ENCODE results near the gene B2M.
"Not testable (repeated sequence)": the region's sequence is repeated elsewhere in the genome, so short reads cannot be mapped to it uniquely, and the experiment has no call there.

The B2M gene

GRCh38 chr15:44697014-44697413, 14.3 kb upstream of the B2M start:
- H3K27me3 ChIP-seq (ENCODE audit: control insufficient read depth in 2 of 2, insufficient read depth in 2 of 2, low read length in 2 of 2), result no peaks in the 10 kb centered on the region

DNA sequence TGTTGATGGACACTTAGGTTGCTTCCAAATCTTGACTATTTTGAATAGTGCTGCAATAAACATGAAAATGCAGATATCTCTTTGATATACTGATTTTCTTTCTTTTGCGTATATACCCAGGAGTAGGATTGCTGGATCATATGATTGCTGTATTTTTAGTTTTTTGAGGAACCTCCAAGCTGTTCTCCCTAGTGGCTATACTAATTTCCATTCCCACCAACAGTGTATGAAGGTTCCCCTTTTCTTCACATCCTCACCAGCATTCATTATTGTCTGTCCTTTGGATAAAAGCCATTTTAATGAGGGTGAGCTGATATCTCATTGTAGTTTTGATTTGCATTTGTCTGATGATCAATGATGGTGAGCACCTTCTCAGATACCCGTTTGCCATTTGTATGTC, 12.7 kb upstream of the B2M start:
- Histone ChIP-seq H3K27ac (ENCODE audit: low read depth in 2 of 2, low read length in 2 of 2) (no peak overlapping the region), H3K4me3 (ENCODE audit: low read length in 2 of 2) (no peak overlapping the region), H3K27me3 (ENCODE audit: control insufficient read depth in 2 of 2, insufficient read depth in 2 of 2, low read length in 2 of 2) (no peaks in the 10 kb centered on the region), H3K9ac (ENCODE audit: low read depth in 1 of 2, low read length in 2 of 2) (no peak overlapping the region), H3K9me3 (ENCODE audit: control insufficient read depth in 2 of 2, low read length in 2 of 2) (no peaks in the 10 kb centered on the region), H3K36me3 (ENCODE audit: control insufficient read depth in 2 of 2, insufficient read depth in 2 of 2, low read length in 2 of 2) (no peaks in the 10 kb centered on the region), H3K4me1 (ENCODE audit: control insufficient read depth in 2 of 2, insufficient read depth in 2 of 2, low read length in 2 of 2) (no peaks in the 10 kb centered on the region)

More at GRCh38 chr15:44697014-44697413, 14.3 kb upstream of the B2M start:
- Histone ChIP-seq H3K9ac (ENCODE audit: low read depth in 1 of 2, low read length in 2 of 2) (no peak overlapping the region), H3K4me1 (ENCODE audit: control insufficient read depth in 2 of 2, insufficient read depth in 2 of 2, low read length in 2 of 2) (no peaks in the 10 kb centered on the region), H3K4me3 (ENCODE audit: low read length in 2 of 2) (no peak overlapping the region), H3K36me3 (ENCODE audit: control insufficient read depth in 2 of 2, insufficient read depth in 2 of 2, low read length in 2 of 2) (no peaks in the 10 kb centered on the region), H3K9me3 (ENCODE audit: control insufficient read depth in 2 of 2, low read length in 2 of 2) (no peaks in the 10 kb centered on the region), H3K27ac (ENCODE audit: low read depth in 2 of 2, low read length in 2 of 2) (no peak overlapping the region)

DNA sequence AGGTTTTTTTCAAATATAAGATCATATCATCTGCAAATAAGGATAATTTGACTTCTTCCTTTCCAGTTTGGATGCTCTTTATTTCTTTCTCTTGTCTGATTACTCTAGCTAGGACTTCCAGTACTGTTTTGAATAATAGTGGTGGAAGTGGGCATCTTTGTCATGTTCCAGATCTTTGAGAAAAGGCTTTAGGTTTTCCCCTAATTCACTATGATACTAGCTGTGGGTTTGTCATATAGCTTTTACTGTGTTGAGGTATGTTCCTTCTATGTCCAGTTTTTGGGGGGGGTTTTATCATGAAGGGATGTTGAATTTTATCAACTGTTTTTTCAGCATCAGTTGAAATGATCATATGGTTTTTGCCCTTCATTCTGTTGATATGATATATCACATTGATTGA, 10.6 kb upstream of the B2M start:
- H3K27me3 ChIP-seq (ENCODE audit: control insufficient read depth in 2 of 2, insufficient read depth in 2 of 2, low read length in 2 of 2); H3K9ac ChIP-seq (ENCODE audit: low read depth in 1 of 2, low read length in 2 of 2); H3K4me3 ChIP-seq (ENCODE audit: low read length in 2 of 2); H3K36me3 ChIP-seq (ENCODE audit: control insufficient read depth in 2 of 2, insufficient read depth in 2 of 2, low read length in 2 of 2); H3K9me3 ChIP-seq (ENCODE audit: control insufficient read depth in 2 of 2, low read length in 2 of 2); H3K4me1 ChIP-seq (ENCODE audit: control insufficient read depth in 2 of 2, insufficient read depth in 2 of 2, low read length in 2 of 2); H3K27ac ChIP-seq (ENCODE audit: low read depth in 2 of 2, low read length in 2 of 2): not testable (repeated sequence)

DNA sequence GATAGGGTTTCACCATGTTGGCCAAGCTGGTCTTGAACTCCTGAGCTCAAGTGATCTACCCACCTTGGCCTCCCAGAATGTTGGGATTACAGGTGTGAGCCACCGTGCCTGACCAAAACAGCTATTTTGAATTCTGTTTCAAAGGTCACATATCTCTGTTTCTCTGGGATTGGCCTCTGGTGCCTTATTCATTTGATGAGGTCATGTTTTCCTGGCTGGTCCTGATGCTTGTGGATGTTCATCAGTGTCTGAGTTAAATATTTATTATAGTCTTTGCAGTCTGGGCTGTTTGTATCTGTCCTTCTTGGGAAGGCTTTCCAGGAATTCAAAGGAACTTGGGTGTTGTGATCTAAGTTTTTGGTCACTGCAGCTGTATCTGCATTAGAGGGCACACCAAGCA, 5.3 kb upstream of the B2M start:
- Histone ChIP-seq H3K36me3 (ENCODE audit: control insufficient read depth in 2 of 2, insufficient read depth in 2 of 2, low read length in 2 of 2) (no peaks in the 10 kb centered on the region), H3K4me3 (ENCODE audit: low read length in 2 of 2) (no peak overlapping the region), H3K27me3 (ENCODE audit: control insufficient read depth in 2 of 2, insufficient read depth in 2 of 2, low read length in 2 of 2) (no peaks in the 10 kb centered on the region), H3K9ac (ENCODE audit: low read depth in 1 of 2, low read length in 2 of 2) (no peak overlapping the region), H3K9me3 (ENCODE audit: control insufficient read depth in 2 of 2, low read length in 2 of 2) (no peaks in the 10 kb centered on the region), H3K27ac (ENCODE audit: low read depth in 2 of 2, low read length in 2 of 2) (peak overlapping the region; percentile 90 to 94), H3K4me1 (ENCODE audit: control insufficient read depth in 2 of 2, insufficient read depth in 2 of 2, low read length in 2 of 2) (peaks cover 19 to 37% of the 10 kb centered on the region in 2 donors)

DNA sequence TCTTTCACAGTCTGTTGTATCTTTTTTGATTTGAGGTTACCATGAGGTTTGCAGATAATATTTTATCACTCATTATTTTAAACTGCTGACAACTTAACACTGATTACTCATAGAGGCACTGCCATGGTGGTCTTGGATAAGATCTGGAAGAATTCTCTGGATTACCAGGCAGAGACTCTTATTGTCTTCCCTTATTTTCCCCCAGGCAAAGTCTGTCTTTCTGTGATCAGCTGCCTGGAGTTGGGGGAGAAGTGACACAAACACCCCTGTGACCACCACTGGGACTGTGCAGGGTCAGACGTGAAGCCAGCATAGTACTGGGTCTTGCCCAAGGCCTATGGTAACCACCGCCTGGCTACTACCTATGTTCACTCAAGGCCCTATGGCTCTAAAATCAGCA, 4.9 kb upstream of the B2M start:
- Histone ChIP-seq H3K9me3 (ENCODE audit: control insufficient read depth in 2 of 2, low read length in 2 of 2) (no peaks in the 10 kb centered on the region), H3K36me3 (ENCODE audit: control insufficient read depth in 2 of 2, insufficient read depth in 2 of 2, low read length in 2 of 2) (no peaks in the 10 kb centered on the region), H3K27me3 (ENCODE audit: control insufficient read depth in 2 of 2, insufficient read depth in 2 of 2, low read length in 2 of 2) (no peaks in the 10 kb centered on the region), H3K4me1 (ENCODE audit: control insufficient read depth in 2 of 2, insufficient read depth in 2 of 2, low read length in 2 of 2) (peaks cover 19 to 37% of the 10 kb centered on the region in 2 donors), H3K27ac (ENCODE audit: low read depth in 2 of 2, low read length in 2 of 2) (peak overlapping the region; percentile 90 to 94), H3K9ac (ENCODE audit: low read depth in 1 of 2, low read length in 2 of 2) (peak overlapping the region; percentile 9 to 62), H3K4me3 (ENCODE audit: low read length in 2 of 2) (peak overlapping the region in 1 of 2 donors; percentile 10)

- Histone ChIP-seq H3K27me3 (ENCODE audit: control insufficient read depth in 2 of 2, insufficient read depth in 2 of 2, low read length in 2 of 2) (no peaks in the 10 kb centered on the region), H3K4me1 (ENCODE audit: control insufficient read depth in 2 of 2, insufficient read depth in 2 of 2, low read length in 2 of 2) (peaks cover 19 to 37% of the 10 kb centered on the region in 2 donors), H3K9me3 (ENCODE audit: control insufficient read depth in 2 of 2, low read length in 2 of 2) (no peaks in the 10 kb centered on the region), H3K27ac (ENCODE audit: low read depth in 2 of 2, low read length in 2 of 2) (peak overlapping the region; percentile 90 to 94), H3K4me3 (ENCODE audit: low read length in 2 of 2) (peak overlapping the region in 1 of 2 donors; percentile 27), H3K9ac (ENCODE audit: low read depth in 1 of 2, low read length in 2 of 2) (peak overlapping the region; percentile 9 to 62), H3K36me3 (ENCODE audit: control insufficient read depth in 2 of 2, insufficient read depth in 2 of 2, low read length in 2 of 2) (no peaks in the 10 kb centered on the region)
These were observed 4.2 kb upstream of the B2M start for GRCh38 chr15:44706946-44707636.

- H3K9ac ChIP-seq (ENCODE audit: low read depth in 1 of 2, low read length in 2 of 2), result peak overlapping the region; percentile 88 to 100
- H3K4me3 ChIP-seq (ENCODE audit: low read length in 2 of 2), result peak overlapping the region; percentile 96 to 99
- H3K27ac ChIP-seq (ENCODE audit: low read depth in 2 of 2, low read length in 2 of 2), result peak overlapping the region; percentile 100
- H3K9me3 ChIP-seq (ENCODE audit: control insufficient read depth in 2 of 2, low read length in 2 of 2), result no peaks in the 10 kb centered on the region
- H3K4me1 ChIP-seq (ENCODE audit: control insufficient read depth in 2 of 2, insufficient read depth in 2 of 2, low read length in 2 of 2), result peaks cover 32 to 57% of the 10 kb centered on the region in 2 donors
- H3K27me3 ChIP-seq (ENCODE audit: control insufficient read depth in 2 of 2, insufficient read depth in 2 of 2, low read length in 2 of 2), result no peaks in the 10 kb centered on the region
- peaks cover 10 to 12% of the 10 kb centered on the region in 2 donors for H3K36me3 ChIP-seq (ENCODE audit: control insufficient read depth in 2 of 2, insufficient read depth in 2 of 2, low read length in 2 of 2)
These were observed 851 bp upstream of the B2M start for GRCh38 chr15:44710236-44711095.

- H3K4me3 ChIP-seq (ENCODE audit: low read length in 2 of 2), result peak overlapping the region; percentile 96 to 99
- H3K27me3 ChIP-seq (ENCODE audit: control insufficient read depth in 2 of 2, insufficient read depth in 2 of 2, low read length in 2 of 2), result no peaks in the 10 kb centered on the region
- peaks cover 24 to 25% of the 10 kb centered on the region in 2 donors for H3K36me3 ChIP-seq (ENCODE audit: control insufficient read depth in 2 of 2, insufficient read depth in 2 of 2, low read length in 2 of 2)
- H3K9me3 ChIP-seq (ENCODE audit: control insufficient read depth in 2 of 2, low read length in 2 of 2), result no peaks in the 10 kb centered on the region
- H3K4me1 ChIP-seq (ENCODE audit: control insufficient read depth in 2 of 2, insufficient read depth in 2 of 2, low read length in 2 of 2), result peaks cover 31 to 51% of the 10 kb centered on the region in 2 donors
- peak overlapping the region; percentile 100 for H3K27ac ChIP-seq (ENCODE audit: low read depth in 2 of 2, low read length in 2 of 2)
- peak overlapping the region; percentile 100 for H3K9ac ChIP-seq (ENCODE audit: low read depth in 1 of 2, low read length in 2 of 2)
These were observed 527 bp downstream of the B2M start for GRCh38 chr15:44711743-44712345.

GRCh38 chr15:44712346-44713005, 1.2 kb downstream of the B2M start:
- peaks cover 27 to 46% of the 10 kb centered on the region in 2 donors for H3K4me1 ChIP-seq (ENCODE audit: control insufficient read depth in 2 of 2, insufficient read depth in 2 of 2, low read length in 2 of 2)
- peak overlapping the region; percentile 100 for H3K27ac ChIP-seq (ENCODE audit: low read depth in 2 of 2, low read length in 2 of 2)

More at GRCh38 chr15:44712346-44713005, 1.2 kb downstream of the B2M start:
- Histone ChIP-seq H3K4me3 (ENCODE audit: low read length in 2 of 2) (peak overlapping the region; percentile 96 to 99), H3K36me3 (ENCODE audit: control insufficient read depth in 2 of 2, insufficient read depth in 2 of 2, low read length in 2 of 2) (peaks cover 30 to 32% of the 10 kb centered on the region in 2 donors), H3K9me3 (ENCODE audit: control insufficient read depth in 2 of 2, low read length in 2 of 2) (no peaks in the 10 kb centered on the region), H3K27me3 (ENCODE audit: control insufficient read depth in 2 of 2, insufficient read depth in 2 of 2, low read length in 2 of 2) (no peaks in the 10 kb centered on the region), H3K9ac (ENCODE audit: low read depth in 1 of 2, low read length in 2 of 2) (peak overlapping the region; percentile 100)
